Measurements from ENCODE around the gene CORO1A.
"Not testable (repeated sequence)": the region's sequence is repeated elsewhere in the genome, so short reads cannot be mapped to it uniquely, and the experiment has no call there.

CORO1A gene

GRCh38 chr16:30206252-30206651 lies 22.9 kb downstream of the CORO1A start:
- not testable (repeated sequence) for DNase-seq

GRCh38 chr16:30207063-30207704 lies 23.8 kb downstream of the CORO1A start:
- DNase-seq, result not testable (repeated sequence)

- not testable (repeated sequence) for DNase-seq
Measured at GRCh38 chr16:30209032-30209431, 25.6 kb downstream of the CORO1A start.

GRCh38 chr16:30211414-30211813 lies 28.0 kb downstream of the CORO1A start:
- DNase-seq, result not testable (repeated sequence)

- DNase-seq, result not testable (repeated sequence)
Measured at GRCh38 chr16:30217082-30217481, 33.7 kb downstream of the CORO1A start.
